ENCODE data around the gene PPAT. TPM values are rescaled to one million over a fixed set of nuclear protein-coding genes. Genes with fewer than 3 reads are reported as not detected.

The PPAT gene
- total RNA-seq (2022; extraction: Qiagen RNA extraction) = 14.9 to 18.5 TPM (median 15.8 TPM) in 5 replicates

GRCh38 chr4:56435140-56435926, at the start of gene PPAT:
TSS of gene PPAT (minus strand) at chr4:56435615. CDS start at chr4:56435477, 138 bp downstream.

GRCh38 chr4:56467284-56468096, 32.1 kb upstream of the PPAT start, which contains the start of gene SRP72:
TSS of gene SRP72 (plus strand) at chr4:56467617. CDS start at chr4:56467636, 19 bp downstream.

GRCh38 chr4:56387023-56388001, 48.1 kb downstream of the PPAT start, which contains the start of gene AASDH:
TSS of gene AASDH (minus strand) at chr4:56387491. CDS start at chr4:56384299, 3,192 bp downstream.

Other genes starting within 250 kb of the PPAT start
- 2.6 to 3.5 TPM (median 2.8 TPM) in 5 replicates for gene AASDH, start 48.1 kb downstream of the PPAT start, total RNA-seq (2022; extraction: Qiagen RNA extraction)
- 122 to 141 TPM (median 132 TPM) in 5 replicates for gene PAICS, start 645 bp upstream of the PPAT start, total RNA-seq (2022; extraction: Qiagen RNA extraction)
- gene SRP72, start 32.0 kb upstream of the PPAT start, total RNA-seq (2022; extraction: Qiagen RNA extraction) = 42.9 to 53.8 TPM (median 52.4 TPM) in 5 replicates
- not detected in 5 replicates for gene ARL9, start 70.2 kb upstream of the PPAT start, total RNA-seq (2022; extraction: Qiagen RNA extraction)
- not detected in 5 replicates for gene HOPX, start 245.7 kb upstream of the PPAT start, total RNA-seq (2022; extraction: Qiagen RNA extraction)